ENCODE data around the gene UGT2B17.
"Not testable (repeated sequence)": the region's sequence is repeated elsewhere in the genome, so short reads cannot be mapped to it uniquely, and the experiment has no call there.

The UGT2B17 gene

GRCh38 chr4:68569466-68570121 lies 6.5 kb downstream of the UGT2B17 start:
- in situ Hi-C loops (cut with MboI; ENCODE audit: low sequenced_read_pairs), result no loop called here

DNA sequence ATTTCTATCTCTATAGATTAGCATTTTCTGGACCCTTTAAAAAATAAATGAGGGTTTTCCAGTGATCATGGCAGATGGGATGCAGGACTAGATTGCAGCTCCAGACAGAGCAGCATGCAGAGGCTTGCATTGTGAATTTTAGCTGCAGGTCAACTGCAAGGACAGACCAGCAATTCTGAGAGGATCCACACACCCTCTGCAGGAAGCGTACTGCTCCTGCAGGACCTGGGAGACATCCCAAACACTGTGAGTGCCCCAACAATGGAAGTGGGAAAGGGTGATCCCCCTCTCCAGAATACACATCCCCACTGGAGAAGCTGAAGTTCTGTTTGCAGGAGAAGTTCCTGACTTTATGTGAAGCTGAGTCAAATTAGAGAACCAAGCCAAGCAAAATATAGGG lies 7.1 kb downstream of the UGT2B17 start:
- in situ Hi-C loops (cut with MboI; ENCODE audit: low sequenced_read_pairs), result not testable (repeated sequence)

- in situ Hi-C loops (cut with MboI; ENCODE audit: low sequenced_read_pairs), result not testable (repeated sequence)
Measured at GRCh38 chr4:68568535-68568934, 7.6 kb downstream of the UGT2B17 start.

DNA sequence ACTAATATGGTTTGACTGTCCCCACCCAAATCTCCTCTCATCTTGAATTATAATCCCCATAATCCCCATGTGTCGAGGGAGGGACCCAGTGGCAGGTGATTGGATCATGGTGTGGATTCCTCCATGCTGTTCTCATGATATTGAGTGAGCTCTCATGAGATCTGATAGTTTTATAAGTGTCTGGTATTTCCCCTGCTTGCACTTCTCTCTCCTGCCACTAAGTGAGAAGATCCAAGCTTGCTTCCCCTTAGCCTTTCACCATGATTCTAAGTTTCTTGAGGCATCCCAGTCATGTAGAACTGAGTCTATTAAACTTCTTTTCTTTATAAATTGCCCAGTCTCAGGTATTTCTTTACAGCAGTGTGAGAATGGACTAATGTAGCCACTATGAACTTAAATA lies 9.8 kb downstream of the UGT2B17 start:
- in situ Hi-C loops (cut with MboI; ENCODE audit: low sequenced_read_pairs), result not testable (repeated sequence)

GRCh38 chr4:68565082-68565481 lies 11.0 kb downstream of the UGT2B17 start:
- in situ Hi-C loops (cut with MboI; ENCODE audit: low sequenced_read_pairs), result not testable (repeated sequence)

DNA sequence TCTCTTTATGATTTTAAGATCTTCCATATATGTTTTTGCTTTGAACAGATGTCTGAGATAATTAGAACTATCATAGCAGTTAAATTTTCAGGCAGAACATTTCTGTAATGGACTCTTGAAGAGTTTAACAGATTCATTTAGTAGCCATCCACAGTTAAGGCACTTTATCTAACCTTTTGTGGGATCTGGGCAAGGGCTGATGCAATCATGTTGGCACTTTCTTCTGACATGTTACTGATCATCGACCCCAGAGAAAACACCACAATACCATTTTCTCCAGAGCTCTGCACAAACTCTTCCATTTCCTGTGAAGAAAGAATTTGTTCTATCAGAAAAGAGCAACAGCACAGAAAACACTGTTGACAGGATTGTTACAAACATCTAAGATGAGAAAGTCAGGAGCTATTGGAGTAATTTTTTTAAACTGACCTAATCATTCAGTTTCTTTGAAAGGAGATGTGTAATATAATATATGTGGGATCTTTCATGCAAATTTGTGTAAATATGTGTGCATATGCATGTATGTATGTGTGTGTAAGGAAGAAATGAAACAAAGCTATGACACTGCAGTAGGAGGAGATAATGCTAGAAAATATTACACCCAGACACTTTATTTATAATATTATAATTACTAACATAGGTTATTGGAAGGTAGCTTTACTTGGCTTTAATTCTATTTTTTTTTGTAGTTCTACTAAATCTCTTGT lies 15.6 kb downstream of the UGT2B17 start:
- in situ Hi-C loops (cut with MboI; ENCODE audit: low sequenced_read_pairs), result not testable (repeated sequence)

- in situ Hi-C loops (cut with MboI; ENCODE audit: low sequenced_read_pairs), result not testable (repeated sequence)
Measured at GRCh38 chr4:68553830-68554229, 22.3 kb downstream of the UGT2B17 start.

GRCh38 chr4:68552818-68553811 lies 23.0 kb downstream of the UGT2B17 start:
- in situ Hi-C loops (cut with MboI; ENCODE audit: low sequenced_read_pairs), result not testable (repeated sequence)

DNA sequence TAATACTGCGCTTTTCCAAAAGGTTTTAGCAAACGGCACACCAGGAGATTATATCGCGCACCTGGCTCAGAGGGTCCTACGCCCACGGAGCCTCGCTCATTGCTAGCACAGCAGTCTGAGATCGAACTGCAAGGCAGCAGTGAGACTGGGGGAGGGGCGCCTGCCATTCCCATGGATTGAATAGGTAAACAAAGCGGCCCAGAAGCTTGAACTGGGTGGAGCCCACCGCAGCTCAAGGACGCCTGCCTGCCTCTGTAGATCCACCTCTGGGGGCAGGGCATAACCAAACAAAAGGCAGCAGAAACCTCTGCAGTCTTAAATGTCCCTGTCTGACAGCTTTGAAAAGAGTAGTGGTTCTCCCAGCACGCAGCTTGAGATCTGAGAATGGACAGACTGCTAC lies 33.4 kb downstream of the UGT2B17 start:
- in situ Hi-C loops (cut with MboI; ENCODE audit: low sequenced_read_pairs), result not testable (repeated sequence)

DNA sequence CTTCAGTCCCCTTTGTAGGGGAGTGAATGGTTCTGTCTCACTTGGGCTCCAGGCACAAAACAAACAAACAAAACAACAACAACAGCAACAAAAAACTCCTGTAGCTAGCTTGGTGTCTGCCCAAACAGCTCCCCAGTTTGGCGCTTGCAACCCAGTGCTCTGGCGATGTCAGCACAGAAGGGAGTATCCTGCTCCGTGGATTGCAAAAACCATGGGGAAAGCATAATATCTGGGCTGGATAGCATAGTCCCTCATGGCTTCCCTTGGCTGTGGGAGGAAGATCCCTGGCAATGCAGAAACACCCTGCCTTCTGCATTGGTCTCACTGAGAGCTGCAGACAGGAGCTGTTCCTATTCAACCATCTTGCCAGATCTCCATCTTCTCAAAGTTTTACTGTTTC lies 39.7 kb downstream of the UGT2B17 start:
- in situ Hi-C loops (cut with MboI; ENCODE audit: low sequenced_read_pairs), result no loop called here

- in situ Hi-C loops (cut with MboI; ENCODE audit: low sequenced_read_pairs), result no loop called here
Measured at GRCh38 chr4:68535974-68536373, 40.1 kb downstream of the UGT2B17 start.

DNA sequence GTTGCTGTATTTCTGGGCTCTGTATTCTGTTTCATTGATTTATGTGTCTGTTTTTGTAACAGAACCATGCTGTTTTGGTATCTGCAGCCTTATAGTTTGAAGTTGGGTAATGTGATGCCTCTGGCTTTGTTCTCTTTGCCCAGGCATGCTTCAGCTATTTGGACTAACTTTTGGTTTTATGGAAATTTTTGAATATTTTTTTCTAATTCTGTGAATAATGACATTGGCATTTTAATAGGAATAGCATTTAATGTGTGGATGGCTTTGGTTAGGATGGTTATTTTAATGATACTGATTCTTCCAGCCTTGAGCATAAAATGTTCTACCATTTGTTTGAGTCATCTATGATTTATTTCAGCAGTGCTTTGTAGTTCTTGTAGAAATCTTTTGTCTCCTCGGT lies 53.9 kb downstream of the UGT2B17 start:
- in situ Hi-C loops (cut with MboI; ENCODE audit: low sequenced_read_pairs), result not testable (repeated sequence)

DNA sequence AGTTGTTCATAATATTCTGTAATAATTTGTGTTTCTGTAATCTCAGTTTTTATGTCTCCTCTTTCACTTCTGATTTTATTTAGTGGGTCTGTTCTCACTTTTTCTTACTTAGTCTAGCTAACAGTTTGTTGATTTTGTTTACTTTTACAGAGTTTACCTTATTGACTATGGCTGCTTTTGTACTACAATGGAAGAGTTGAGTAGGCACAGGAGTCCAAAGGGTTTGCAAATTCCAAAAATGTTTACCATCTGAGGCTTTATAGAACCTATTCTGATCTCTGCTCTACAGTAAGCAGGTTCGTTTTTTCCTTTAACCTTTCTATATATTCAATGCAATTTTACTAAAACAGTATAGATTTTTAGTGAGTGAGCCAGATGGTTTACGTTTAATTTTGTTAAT lies 55.1 kb downstream of the UGT2B17 start:
- in situ Hi-C loops (cut with MboI; ENCODE audit: low sequenced_read_pairs), result no loop called here

DNA sequence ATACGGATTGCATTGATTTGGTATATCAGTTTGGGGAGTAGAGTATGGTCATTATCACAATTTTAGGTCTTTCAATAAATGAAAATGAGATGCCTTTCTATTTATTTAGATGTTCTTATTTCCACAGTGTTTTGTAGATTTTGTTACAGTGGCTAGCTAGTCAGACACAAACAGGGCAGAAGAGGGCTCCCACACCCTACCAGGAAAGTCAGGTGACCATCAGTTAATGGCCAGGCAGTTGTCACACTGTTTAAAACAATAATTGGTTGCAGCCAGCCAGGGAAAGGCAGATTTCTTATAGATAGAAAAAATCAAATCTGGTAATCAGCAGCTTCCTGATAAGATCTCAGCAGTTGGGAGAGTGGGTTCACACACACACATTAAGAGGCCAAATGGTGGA lies 57.2 kb downstream of the UGT2B17 start:
- in situ Hi-C loops (cut with MboI; ENCODE audit: low sequenced_read_pairs), result no loop called here

DNA sequence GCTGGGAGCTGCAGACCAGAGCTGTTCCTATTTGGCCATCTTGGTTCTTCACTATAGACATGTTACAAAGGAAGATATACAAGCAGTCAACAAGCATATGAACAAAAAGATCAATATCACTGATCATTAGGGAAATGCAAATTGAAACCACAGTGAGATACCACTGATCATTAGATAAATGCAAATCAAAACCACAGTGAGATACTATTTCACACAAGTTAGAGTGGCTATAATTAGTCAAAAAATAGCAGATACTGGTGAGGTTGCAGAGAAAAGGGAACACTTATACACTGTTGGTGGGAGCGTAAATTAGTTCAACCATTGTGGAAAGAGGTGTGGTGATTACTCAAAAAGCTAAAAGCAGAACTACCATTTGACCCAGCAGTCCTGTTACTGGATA lies 70.7 kb downstream of the UGT2B17 start:
- in situ Hi-C loops (cut with MboI; ENCODE audit: low sequenced_read_pairs), result not testable (repeated sequence)

- in situ Hi-C loops (cut with MboI; ENCODE audit: low sequenced_read_pairs), result not testable (repeated sequence)
Measured at GRCh38 chr4:68504836-68505235, 71.3 kb downstream of the UGT2B17 start.

- in situ Hi-C loops (cut with MboI; ENCODE audit: low sequenced_read_pairs), result not testable (repeated sequence)
Measured at GRCh38 chr4:68503462-68503861, 72.7 kb downstream of the UGT2B17 start.

GRCh38 chr4:68499021-68499420 lies 77.1 kb downstream of the UGT2B17 start:
- in situ Hi-C loops (cut with MboI; ENCODE audit: low sequenced_read_pairs), result no loop called here

DNA sequence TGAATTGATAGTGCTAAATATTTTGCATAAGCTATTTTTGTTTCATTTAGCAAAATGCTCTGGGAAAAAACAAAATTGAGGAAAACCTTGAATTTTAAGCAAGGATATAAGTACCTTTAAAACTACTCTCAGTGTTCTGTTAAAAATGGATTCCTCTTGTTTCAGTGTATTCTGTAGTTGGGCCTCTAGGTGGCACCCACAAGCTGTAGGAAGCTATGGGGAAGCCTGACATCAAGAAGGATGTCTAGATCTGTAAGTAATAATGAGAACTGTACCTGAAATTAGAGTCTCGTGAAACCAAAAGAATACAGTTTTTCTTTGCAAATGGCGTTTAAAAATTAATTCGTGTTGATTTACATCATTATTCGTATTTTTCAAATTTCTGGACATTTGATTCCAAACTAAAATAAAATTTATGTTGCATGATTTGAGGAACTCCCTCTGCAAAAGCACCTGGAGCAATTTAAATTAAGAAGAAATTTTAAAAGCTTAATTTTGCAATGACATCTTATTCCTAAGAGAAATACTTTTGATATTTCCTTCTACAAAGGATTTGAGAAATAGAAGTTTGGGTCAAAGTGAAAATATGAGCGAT lies 77.6 kb downstream of the UGT2B17 start:
- in situ Hi-C loops (cut with MboI; ENCODE audit: low sequenced_read_pairs), result no loop called here

GRCh38 chr4:68494688-68495087 lies 81.4 kb downstream of the UGT2B17 start:
- in situ Hi-C loops (cut with MboI; ENCODE audit: low sequenced_read_pairs), result no loop called here

- in situ Hi-C loops (cut with MboI; ENCODE audit: low sequenced_read_pairs), result no loop called here
Measured at GRCh38 chr4:68490826-68491457, 85.2 kb downstream of the UGT2B17 start.
